Uterus (tissue), 2 donors: ENCODE data around the gene LRRIQ3.

Source experiments
- CTCF ChIP-seq, 4 experiments: fragments of 200-600 bp in 2 of 4; fragments of 450-650 bp in 2 of 4; sonication (generic) in 2 of 4; IDR thresholded peaks; one replicate each; pipeline ENCODE4 v1.5.1; 2016 to 2019; ENCODE audit warnings: antibody characterized with exemption in 4 of 4, mild to moderate bottlenecking in 2 of 4, moderate library complexity in 1 of 4
- POLR2A ChIP-seq, 2 donors: fragments of 450-650 bp; IDR thresholded peaks; one replicate each; pipeline ENCODE4 v1.6.1; 2016; ENCODE audit warnings: antibody characterized with exemption in 2 of 2, mild to moderate bottlenecking in 1 of 2, moderate library complexity in 1 of 2

GRCh38 chr1:74145086-74145485, 52.9 kb downstream of the LRRIQ3 start:
- no peak for TF ChIP-seq CTCF (IDR thresholded peaks at IDR 0.05)
- no peak for TF ChIP-seq POLR2A (IDR thresholded peaks at IDR 0.05)
